Superior temporal gyrus (tissue), 1 donor: ENCODE measurements around the gene METTL2A.
"Not testable (repeated sequence)": the region's sequence is repeated elsewhere in the genome, so short reads cannot be mapped to it uniquely, and the experiment has no call there.

Experiments
- DNase-seq: peaks from one replicate; pipeline ENCODE4 v3.0.0-alpha.2; 2016; ENCODE audit errors: extremely low spot score

The METTL2A gene

GRCh38 chr17:62471380-62471880, 47.7 kb downstream of the METTL2A start:
- not testable (repeated sequence) for DNase-seq

GRCh38 chr17:62473030-62473982, 49.6 kb downstream of the METTL2A start:
- not testable (repeated sequence) for DNase-seq

GRCh38 chr17:62477111-62477510, 53.4 kb downstream of the METTL2A start:
- DNase-seq: not testable (repeated sequence)

- not testable (repeated sequence) for DNase-seq
Observed at GRCh38 chr17:62477718-62478408, 54.2 kb downstream of the METTL2A start.

- DNase-seq: peak; percentile 38
Observed at GRCh38 chr17:62478424-62478879, 54.8 kb downstream of the METTL2A start, which contains the start of gene TLK2. Gene TLK2 (plus strand): TSS chr17:62478825. CDS start chr17:62481126, 2,301 bp downstream.

- DNase-seq: not testable (repeated sequence)
Observed at GRCh38 chr17:62478880-62479638, 55.4 kb downstream of the METTL2A start.

- DNase-seq: peak; percentile 19
Observed at GRCh38 chr17:62479639-62480258, 56.1 kb downstream of the METTL2A start.

GRCh38 chr17:62482553-62482952, 58.9 kb downstream of the METTL2A start:
- DNase-seq: not testable (repeated sequence)

GRCh38 chr17:62490990-62491389, 67.3 kb downstream of the METTL2A start:
- DNase-seq: not testable (repeated sequence)

GRCh38 chr17:62493049-62493655, 69.5 kb downstream of the METTL2A start:
- DNase-seq: not testable (repeated sequence)

GRCh38 chr17:62494073-62494472, 70.4 kb downstream of the METTL2A start:
- DNase-seq: not testable (repeated sequence)

GRCh38 chr17:62496344-62496743, 72.6 kb downstream of the METTL2A start:
- DNase-seq: not testable (repeated sequence)

- not testable (repeated sequence) for DNase-seq
Observed at GRCh38 chr17:62498796-62499195, 75.1 kb downstream of the METTL2A start.
